Upper lobe of left lung (tissue), 4 donors: ENCODE results near the gene ITGAX.

Experiments
- POLR2A ChIP-seq, 4 donors: fragments of 450-650 bp; IDR thresholded peaks; one replicate each; pipeline ENCODE4 v1.5.1; 2016 to 2017; ENCODE audit warnings: antibody characterized with exemption in 4 of 4, mild to moderate bottlenecking in 2 of 4
- TF ChIP-seq, protein P1 (sequence below), 6 experiments: fragments of 450-650 bp in 4 of 6; fragments of 200-600 bp in 2 of 6; sonication (generic) in 2 of 6; IDR thresholded peaks; one replicate each; pipeline ENCODE4 v1.5.1; 2016 to 2019; ENCODE audit warnings: antibody characterized with exemption in 6 of 6

DNA sequence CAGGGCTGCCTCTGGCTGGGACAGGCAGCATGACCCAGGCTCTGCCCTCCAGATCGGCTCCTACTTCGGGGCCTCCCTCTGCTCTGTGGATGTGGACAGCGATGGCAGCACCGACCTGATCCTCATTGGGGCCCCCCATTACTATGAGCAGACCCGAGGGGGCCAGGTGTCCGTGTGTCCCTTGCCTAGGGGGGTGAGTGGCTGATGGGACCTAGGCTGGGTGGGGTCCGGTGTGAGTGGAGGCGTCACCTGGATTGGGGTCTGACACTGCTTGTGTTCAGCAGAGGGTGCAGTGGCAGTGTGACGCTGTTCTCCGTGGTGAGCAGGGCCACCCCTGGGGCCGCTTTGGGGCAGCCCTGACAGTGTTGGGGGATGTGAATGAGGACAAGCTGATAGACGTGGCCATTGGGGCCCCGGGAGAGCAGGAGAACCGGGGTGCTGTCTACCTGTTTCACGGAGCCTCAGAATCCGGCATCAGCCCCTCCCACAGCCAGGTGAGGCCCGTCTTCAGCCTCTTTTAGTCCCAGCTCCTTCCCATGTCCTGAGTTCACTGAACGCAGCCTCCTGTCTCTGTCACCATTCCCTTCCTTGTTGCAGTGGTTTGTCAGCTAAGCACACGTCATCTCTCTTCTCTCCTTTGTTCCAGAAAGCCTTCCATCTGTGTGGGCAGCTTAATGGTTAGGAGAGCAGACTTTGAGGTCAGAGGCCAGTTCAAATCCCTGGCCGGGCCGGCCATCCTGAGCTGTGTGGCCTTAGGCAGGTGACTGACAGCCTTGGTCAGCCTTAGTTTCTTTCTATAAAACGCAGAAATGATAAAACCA is 56.3 kb downstream of the ITGAX start:
- TF ChIP-seq, protein P1, sequence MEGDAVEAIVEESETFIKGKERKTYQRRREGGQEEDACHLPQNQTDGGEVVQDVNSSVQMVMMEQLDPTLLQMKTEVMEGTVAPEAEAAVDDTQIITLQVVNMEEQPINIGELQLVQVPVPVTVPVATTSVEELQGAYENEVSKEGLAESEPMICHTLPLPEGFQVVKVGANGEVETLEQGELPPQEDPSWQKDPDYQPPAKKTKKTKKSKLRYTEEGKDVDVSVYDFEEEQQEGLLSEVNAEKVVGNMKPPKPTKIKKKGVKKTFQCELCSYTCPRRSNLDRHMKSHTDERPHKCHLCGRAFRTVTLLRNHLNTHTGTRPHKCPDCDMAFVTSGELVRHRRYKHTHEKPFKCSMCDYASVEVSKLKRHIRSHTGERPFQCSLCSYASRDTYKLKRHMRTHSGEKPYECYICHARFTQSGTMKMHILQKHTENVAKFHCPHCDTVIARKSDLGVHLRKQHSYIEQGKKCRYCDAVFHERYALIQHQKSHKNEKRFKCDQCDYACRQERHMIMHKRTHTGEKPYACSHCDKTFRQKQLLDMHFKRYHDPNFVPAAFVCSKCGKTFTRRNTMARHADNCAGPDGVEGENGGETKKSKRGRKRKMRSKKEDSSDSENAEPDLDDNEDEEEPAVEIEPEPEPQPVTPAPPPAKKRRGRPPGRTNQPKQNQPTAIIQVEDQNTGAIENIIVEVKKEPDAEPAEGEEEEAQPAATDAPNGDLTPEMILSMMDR (IDR thresholded peaks at IDR 0.05): no peak
- no peak for TF ChIP-seq POLR2A (IDR thresholded peaks at IDR 0.05)
